ENCODE measurements around the gene FAIM. TPM values are rescaled to one million over a fixed set of nuclear protein-coding genes. Genes with fewer than 3 reads are reported as not detected.

FAIM gene
- total and polyA plus RNA-seq, 2 donors (not counting 3 experiments of a cell fraction or from before 2014, with no cell fraction given) = 2.3 to 11.9 TPM

GRCh38 chr3:138573138-138573537, 35.4 kb upstream of the FAIM start:
- Histone ChIP-seq H3K27me3 (ENCODE audit: control insufficient read depth in 2 of 2, insufficient read depth in 2 of 2, low read length in 2 of 2) (no peaks in the 10 kb centered on the region), H3K4me1 (ENCODE audit: control insufficient read depth, extremely low read depth, insufficient read depth, low read length) (no peaks in the 10 kb centered on the region), H3K4me3 (replicated peaks in 1 of 3; ENCODE audit: insufficient read depth in 1 of 3, low read depth in 1 of 3, low read length in 3 of 3) (no peak overlapping the region), H3K4me2 (ENCODE audit: insufficient read depth, low read length) (no peak overlapping the region), H3K36me3 (ENCODE audit: control insufficient read depth in 2 of 2, extremely low read depth in 1 of 2, insufficient read depth in 2 of 2, low read length in 2 of 2) (no peaks in the 10 kb centered on the region), H3K79me2 (ENCODE audit: control insufficient read depth, insufficient read depth, low read length) (no peaks in the 10 kb centered on the region), H3K9me3 (replicated peaks; ENCODE audit: control insufficient read depth, insufficient read depth, low read length) (no peaks in the 10 kb centered on the region), H4K20me1 (replicated peaks; ENCODE audit: control insufficient read depth, extremely low read depth, insufficient read depth, low read length) (no peaks in the 10 kb centered on the region), H3K9me1 (replicated peaks; ENCODE audit: control insufficient read depth, extremely low read depth, insufficient read depth, low read length) (no peaks in the 10 kb centered on the region), H3K27ac (ENCODE audit: insufficient read depth, low read depth, low read length) (no peak overlapping the region), H3K9ac (replicated peaks; ENCODE audit: extremely low read depth, insufficient read depth, low read length) (no peak overlapping the region), H2AFZ (ENCODE audit: low read depth, low read length) (no peak overlapping the region)
- no peak for TF ChIP-seq POLR2AphosphoS5 (IDR thresholded peaks at IDR 0.05; ENCODE audit: insufficient read depth, low read depth, low read length)
- no TSS peak for BruUV-seq (replicated peaks)
- no peak for DNase-seq (ENCODE audit: low read depth, low spot score)
- ChIA-PET POLR2A (no interaction called here), CTCF (no interaction called here)
- intact Hi-C loops (cut with micrococcal nuclease) (no loop called here), dilution Hi-C loops (cut with MboI; ENCODE audit: extremely low pct_ligation_motif_present, low sequenced_read_pairs) (no loop called here)
- FAIRE-seq = no peak

GRCh38 chr3:138578141-138578540, 30.4 kb upstream of the FAIM start:
- FAIRE-seq (no peak), DNase-seq (ENCODE audit: low read depth, low spot score) (no peak)
- dilution Hi-C loops (cut with MboI; ENCODE audit: extremely low pct_ligation_motif_present, low sequenced_read_pairs) = no loop called here

More at GRCh38 chr3:138578141-138578540, 30.4 kb upstream of the FAIM start:
- Histone ChIP-seq H3K27me3 (ENCODE audit: control insufficient read depth in 2 of 2, insufficient read depth in 2 of 2, low read length in 2 of 2) (no peaks in the 10 kb centered on the region), H3K9me3 (replicated peaks; ENCODE audit: control insufficient read depth, insufficient read depth, low read length) (no peaks in the 10 kb centered on the region), H3K4me3 (replicated peaks in 1 of 3; ENCODE audit: insufficient read depth in 1 of 3, low read depth in 1 of 3, low read length in 3 of 3) (no peak overlapping the region), H3K9me1 (replicated peaks; ENCODE audit: control insufficient read depth, extremely low read depth, insufficient read depth, low read length) (no peaks in the 10 kb centered on the region), H3K9ac (replicated peaks; ENCODE audit: extremely low read depth, insufficient read depth, low read length) (no peak overlapping the region), H3K27ac (ENCODE audit: insufficient read depth, low read depth, low read length) (no peak overlapping the region), H3K4me1 (ENCODE audit: control insufficient read depth, extremely low read depth, insufficient read depth, low read length) (no peaks in the 10 kb centered on the region), H3K36me3 (ENCODE audit: control insufficient read depth in 2 of 2, extremely low read depth in 1 of 2, insufficient read depth in 2 of 2, low read length in 2 of 2) (no peaks in the 10 kb centered on the region), H2AFZ (ENCODE audit: low read depth, low read length) (no peak overlapping the region), H4K20me1 (replicated peaks; ENCODE audit: control insufficient read depth, extremely low read depth, insufficient read depth, low read length) (no peaks in the 10 kb centered on the region), H3K4me2 (ENCODE audit: insufficient read depth, low read length) (no peak overlapping the region), H3K79me2 (ENCODE audit: control insufficient read depth, insufficient read depth, low read length) (peaks cover 2% of the 10 kb centered on the region)
- POLR2A ChIA-PET = no interaction called here
- no TSS peak for BruUV-seq (replicated peaks)
- TF ChIP-seq, protein P1, sequence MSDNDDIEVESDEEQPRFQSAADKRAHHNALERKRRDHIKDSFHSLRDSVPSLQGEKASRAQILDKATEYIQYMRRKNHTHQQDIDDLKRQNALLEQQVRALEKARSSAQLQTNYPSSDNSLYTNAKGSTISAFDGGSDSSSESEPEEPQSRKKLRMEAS (IDR thresholded peaks at IDR 0.05; ENCODE audit: insufficient read depth, insufficient read length) = no peak
- TF ChIP-seq FOS (IDR thresholded peaks at IDR 0.05; ENCODE audit: borderline replicate concordance, insufficient read depth, low read length) (no peak), POLR2A (IDR thresholded peaks at IDR 0.05; ENCODE audit: low read depth, low read length) (no peak)
- CTCF ChIA-PET = no interaction called here
- intact Hi-C loops (cut with micrococcal nuclease) = no loop called here

Measured in endothelial cell of umbilical vein (primary cell).